Hematopoietic multipotent progenitor cell (in vitro differentiated cells): ENCODE results near the gene DBN1. TPM values are rescaled to one million over a fixed set of nuclear protein-coding genes. Genes with fewer than 3 reads are reported as not detected.

ENCODE experiments used
- DNase-seq, 3 donors: peaks; one replicate each; pipeline ENCODE4 v3.0.0-alpha.2; 2011 to 2015; ENCODE audit warnings: low read depth in 2 of 3, low spot score in 2 of 3
- total RNA-seq: library from RNA; depleted of rRNA; stranded (reverse); fragments of >200 nt; gene quantifications from one replicate; pipeline ENCODE4 v1.2.3, GENCODE V29; 2012

DBN1 gene
- total RNA-seq, 1 donor, result 28.5 TPM

DNA sequence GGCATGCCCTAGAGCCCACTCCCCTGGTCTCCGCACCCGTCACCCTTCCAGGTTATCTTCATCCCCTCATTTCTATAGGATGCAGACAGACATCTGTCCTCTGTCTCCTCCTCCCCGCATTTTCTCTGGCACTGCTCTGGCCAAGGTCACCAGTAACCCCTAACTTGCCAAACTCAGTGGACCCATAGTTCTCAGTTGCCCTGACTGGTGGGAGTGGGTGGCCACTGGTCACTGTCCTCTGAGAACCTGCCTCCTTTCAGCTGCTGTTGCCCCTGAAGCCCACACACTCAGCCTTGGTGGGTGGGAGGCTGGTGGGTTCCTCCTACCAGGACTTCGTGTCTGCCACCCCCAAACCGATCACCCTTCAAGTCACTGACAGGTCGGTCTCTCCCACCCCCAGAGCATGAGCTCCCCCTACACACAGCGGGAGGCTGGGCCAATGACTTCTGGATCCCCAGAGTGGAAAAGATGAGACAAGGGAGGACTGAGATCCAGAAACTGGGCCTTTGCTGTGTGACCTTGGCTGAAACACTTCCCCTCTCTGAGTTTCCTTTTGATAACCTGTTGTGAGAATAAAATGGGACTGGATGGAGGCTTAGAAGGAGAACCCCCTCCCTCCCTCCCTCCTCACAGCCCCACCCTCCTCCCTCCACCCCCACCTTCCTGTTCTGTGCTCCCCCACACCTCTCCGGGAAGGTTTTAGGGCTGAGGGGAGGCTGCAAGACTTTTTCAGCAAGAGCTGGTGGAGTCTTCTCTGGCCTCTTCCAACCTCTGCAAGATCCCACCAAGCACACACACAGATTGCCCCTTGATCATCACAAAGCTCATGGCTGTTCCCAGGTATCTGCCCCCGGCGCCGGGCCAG lies 2.4 kb upstream of the DBN1 start:
- DNase-seq, result no peak

DNA sequence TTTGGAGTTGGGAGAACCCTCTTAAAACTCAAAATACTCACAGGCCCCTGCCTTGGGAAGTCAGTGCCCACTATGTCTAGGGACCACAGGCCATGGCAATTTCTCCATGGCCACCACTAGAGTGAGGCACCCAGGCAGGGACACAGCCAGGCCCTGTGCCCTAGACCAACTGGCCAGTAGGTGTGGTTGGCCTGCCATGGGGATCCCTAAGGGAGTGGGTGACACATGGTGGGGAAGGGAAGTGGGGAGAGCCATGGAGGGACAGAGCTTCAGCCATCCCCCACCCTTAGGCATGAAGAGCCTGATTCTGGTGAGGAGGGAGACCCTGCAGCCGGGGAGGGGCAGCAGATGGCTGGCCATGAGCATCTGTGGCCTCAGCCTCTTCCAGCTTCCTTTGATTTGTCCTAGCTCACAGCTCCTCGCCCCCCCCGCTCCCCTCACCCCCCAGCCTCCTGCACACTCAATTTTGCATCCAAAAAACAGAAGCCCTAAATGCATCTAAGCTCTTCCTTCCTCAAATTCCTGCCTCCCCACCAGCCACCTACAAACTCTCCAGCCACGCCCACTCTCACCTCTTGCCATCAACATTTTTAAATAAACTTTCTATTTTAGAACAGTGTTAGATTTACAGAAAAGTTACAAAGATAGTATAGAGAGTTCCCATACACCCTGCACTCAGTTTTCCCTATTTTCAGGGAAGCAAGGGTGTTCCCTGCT lies 1.6 kb upstream of the DBN1 start:
- no peak for DNase-seq

DNA sequence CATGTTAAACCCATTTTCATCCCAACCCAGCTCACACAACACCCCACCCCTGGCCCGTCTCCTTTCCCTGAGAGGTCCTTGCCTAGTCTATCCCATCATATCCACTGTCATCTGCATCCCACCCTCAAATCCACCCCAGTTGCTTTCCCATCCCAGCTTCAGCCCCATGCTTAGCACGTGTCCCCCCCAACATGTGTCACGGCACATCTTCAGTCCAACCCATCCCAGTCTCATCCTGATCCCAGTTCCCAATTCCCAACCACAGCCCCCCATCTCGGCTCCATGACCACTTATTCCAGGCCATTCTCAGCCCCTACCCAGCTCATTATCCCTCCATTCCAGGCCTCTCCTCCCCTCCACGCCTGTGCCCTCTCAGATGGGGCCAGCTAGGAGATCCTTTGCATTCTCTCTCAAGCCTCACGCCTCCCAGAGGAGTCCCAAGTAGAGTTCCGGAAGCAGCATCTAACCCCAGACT lies 605 bp upstream of the DBN1 start:
- no peak for DNase-seq

DNA sequence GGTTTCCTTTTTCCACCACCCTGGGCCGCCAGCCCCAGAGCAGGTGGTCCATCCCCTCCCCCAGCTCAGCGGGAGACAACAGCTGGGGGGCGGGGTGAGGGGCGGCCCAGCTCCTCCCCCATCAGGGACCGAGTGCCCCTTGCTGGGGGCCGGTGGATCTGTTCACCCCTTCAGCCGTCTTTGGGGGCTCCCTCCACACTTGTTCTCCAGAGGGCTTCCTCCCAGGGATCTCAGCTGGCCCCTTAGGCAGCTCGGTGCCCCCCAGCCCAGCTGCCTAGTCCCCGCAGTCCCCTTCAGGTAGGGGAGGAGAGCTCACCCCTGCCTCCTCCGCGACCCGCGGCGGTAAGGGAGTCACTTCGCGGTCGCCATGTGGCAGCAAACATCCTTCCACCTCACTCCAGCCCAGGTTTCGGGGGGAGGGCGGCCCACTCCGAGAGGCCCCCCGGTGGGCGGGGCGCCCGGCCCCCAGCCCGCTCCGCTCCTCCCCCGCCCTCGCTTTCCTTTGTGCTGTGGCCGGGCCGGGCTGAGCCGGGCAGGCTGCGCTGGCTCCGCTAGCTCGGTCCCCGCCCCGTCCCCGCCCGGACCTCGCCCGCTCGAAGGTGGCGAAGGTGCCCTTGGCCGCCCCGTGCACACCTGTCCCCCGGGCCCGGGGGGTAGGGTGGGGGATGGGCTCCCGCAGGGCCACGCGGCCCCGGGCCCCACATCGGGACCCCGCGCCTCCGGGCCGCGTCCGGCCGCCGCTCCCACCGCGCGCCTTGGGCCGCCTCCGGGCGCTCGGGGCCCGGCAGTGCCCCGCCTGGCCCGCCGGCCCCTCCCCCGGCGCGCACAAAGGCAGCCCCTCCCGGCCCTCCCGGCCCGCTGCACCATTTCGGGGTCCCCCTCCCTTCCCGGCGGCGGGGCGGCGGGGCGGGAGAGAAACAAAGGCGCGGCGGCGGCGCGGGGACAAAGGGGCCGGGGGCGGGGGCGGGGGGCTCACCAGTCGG lies 683 bp downstream of the DBN1 start:
- peak in 2 of 3 donors; percentile 71 to 79 for DNase-seq

DNA sequence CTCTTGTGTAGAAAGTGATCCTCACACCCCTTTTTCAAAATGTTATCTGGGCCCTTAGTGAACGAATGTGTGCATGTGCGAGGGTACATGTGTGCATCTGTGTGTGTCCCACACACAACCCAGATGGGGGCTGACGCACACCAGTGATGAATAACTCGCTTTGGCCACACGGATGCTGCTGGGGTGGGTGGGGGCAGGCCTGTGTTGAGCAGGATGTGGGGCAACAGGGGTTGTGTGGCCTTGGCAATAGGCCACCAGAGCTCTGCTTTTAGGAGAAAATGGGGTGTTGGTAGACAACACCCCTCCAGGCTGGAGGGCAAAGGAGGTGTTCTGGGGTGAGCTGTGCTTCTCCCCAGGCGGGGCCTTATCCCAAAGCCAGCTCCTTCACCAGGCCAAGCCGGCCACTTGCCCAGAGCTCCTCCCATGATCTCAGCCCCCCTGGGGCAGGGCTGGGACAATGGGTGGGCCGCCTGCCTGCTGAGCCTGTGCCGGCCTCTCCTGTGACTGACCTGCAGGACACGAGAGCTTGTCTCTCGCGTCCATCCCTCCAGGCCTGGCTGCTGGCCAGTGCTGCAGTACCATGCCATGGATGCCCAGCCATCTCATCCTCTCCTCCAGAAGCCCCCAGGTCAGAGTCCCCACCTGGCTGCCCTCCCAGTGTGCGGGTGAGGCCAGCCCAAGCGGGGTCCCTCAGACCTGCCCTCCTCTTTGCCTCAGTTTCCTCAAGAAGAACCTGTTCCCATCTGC lies 1.7 kb downstream of the DBN1 start:
- no peak for DNase-seq

DNA sequence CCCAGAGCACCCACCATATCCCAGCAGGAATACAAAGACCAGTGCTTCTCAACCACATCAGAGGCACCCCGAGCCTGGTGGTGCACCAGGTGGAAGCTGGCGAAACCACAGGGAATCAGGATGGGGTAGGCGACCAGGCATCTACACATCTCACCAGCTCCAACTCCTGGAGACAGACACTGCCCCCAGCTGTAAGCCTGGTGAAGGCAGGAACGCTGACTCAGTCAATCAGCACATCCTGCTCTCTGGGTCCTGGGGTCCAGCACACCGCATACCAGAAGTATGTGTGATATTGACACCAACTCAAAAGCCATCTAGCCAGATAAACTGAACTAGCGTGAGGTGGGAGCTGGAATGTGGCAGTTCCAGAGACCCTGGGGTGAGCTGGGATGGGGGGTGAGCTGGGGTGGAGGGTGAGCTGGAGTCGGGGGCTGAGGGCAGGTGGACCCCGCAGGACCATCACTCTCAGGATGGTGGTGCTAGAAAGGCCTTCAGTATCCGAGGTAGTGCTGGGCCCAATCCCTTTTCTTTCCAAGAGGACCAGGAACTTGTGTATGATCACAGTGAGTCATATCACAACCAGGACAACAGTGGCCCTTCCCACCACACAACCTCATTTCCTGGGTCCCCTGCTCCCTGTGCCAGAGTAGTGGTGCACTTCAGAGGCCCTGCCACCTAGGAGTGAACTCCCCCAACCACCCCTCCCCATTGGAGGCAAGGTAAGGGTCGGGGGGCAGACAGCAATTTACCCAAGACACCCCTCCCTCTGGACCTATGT lies 2.5 kb downstream of the DBN1 start:
- no peak for DNase-seq

DNA sequence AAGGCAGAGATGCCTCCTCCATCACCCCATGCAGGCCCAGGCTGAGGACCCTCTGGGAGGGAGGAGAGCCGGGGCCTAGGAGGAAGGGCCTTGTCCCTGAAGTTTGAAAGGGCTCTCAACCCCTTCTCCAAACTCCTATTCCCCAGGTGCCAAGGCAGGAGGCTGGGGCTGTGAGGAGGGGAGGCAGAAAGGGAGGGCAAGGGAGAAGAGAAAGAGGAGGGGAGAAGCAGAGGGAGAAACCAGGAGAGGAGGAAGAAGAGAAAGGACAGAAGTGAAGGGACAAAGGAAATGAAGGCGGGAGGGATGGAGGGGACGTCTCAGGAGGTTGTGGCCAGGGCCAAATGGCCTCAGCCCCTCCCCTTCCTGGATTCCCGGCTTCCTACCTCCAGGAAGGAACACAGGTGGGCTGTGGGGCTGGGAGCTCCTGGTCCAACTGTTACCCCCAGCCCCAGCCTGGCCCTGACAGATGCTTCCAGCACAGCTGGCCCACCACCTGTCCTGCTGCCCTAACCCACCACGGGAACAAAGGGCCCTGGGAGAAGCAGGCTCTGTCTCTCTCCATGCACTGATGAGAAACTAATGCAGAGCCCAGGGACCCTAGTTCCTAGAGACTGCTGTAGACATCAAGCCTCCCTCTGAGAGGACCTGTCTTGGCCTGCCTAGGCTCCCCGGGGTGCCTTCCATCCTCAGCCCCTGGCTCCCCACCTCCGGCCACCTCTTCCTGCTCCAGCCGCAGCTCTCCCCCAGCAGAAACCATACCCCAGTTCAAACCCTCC lies 3.5 kb downstream of the DBN1 start:
- DNase-seq, result no peak

DNA sequence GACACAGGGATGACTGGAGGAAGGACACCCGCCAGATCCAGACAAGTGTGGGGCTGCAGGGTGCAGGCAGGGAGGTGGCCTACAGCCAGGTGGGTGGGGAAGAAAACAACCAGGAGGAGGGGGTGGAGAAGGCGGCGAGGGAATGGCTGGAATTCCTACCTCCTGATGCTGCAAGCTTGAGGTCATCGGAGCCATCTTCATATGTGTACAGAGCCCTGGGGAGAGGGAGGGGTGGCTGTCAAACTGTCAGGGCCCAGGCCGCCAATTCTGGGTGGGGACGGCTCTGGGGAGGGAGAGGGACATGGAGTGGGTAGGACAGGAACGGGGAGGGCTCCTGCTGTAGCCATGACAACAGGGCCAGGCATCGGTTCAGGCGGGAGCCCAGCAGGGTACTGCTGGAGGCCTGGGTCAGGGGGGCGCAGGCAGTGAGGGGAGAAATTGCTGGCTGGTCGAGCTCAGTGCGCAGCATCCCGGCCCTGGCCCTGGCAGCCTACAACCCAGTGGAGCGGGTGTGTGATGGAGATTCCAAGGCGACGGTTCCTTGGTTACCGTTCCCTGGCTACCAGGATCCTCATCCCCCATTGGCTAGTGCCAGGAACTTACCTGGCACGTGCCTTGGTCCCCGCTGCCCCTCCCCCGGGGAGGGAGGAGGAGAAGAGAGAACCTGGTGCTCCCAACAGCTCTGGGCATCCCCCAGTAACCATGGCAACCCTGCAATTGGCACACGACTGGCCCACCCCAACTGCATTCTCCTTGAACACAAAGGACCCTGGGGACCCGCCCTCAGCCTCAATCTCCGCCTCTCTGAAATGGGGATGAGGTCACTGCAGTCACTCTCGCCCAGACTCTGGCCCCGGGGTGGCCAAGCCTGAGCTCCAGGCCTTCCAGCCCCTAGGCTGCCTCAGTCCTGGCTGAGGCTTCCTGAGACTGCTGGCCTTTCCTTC lies 4.5 kb downstream of the DBN1 start:
- DNase-seq, result no peak

DNA sequence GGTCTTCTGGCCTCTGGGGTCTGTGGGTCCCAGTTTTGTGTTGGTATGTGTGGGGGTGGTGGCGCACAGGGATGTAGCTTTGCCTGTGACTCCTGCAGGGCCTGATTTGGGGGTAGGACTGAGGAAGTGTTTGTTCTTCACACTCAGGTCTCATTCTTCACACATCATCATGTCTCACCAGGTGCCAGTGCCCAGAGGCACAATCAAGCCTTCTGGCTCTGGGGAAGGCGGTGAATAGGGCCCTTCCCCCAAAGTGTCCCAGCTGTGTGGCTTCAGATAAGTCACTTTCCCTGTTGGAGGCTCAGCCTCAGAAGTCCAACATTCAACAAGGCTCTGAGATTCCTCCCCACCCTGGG lies 5.1 kb downstream of the DBN1 start:
- no peak for DNase-seq

DNA sequence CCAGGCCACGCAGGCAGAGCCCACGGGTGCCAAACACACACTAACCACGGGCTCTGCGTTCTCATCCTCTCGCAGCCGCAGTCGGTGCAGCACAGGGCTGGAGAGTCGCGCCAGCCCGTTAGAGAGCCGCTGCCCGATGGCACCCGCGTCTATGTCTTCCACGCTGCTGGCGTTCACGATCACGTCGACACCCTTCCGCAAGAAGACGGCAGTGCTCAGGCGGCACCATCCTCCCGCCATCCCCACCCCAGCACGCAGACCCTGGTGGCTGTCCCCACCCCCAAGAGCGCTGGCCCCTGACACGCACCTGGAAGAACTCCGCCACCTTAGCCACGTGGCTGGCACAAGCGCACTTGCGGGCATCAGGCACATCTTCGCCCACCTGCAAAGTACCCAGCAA lies 6.0 kb downstream of the DBN1 start:
- DNase-seq, result no peak

DNA sequence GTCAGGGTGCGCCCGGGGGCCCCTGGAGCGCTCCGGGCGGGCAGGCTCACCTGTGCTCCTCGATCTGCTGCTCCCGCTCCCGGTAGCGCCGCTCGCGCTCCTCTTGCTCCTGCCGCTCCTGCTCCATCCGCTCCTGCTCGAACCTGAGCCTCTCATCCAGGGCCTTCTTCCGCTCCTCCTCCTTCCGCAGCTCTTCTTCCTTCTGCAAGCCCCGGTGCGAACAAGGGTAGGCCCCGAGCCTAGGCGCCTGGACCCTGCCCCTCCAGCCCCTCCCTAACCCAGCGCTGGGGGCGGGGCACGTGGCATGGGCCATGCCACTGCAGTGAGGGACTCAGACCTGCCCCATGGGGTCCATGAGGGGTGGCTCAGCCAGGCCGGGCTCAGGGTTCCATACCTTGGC lies 6.6 kb downstream of the DBN1 start:
- no peak for DNase-seq

DNA sequence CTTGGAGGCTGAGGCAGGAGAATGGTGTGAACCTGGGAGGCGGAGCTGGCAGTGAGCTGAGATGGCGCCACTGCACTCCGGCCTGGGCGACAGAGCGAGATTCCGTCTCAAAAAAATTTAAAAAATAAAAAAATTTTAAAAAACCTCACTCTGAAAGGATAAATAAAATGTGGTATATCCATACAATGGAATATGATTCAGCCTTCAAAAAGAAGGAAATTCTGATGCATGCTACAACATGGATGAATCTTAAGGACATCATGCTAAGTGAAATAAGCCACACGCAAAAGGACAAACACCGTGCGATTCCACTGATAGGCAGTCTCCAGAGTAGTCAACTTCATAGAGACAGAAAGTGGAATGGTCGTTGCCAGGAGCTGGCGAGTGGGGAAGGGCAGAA lies 8.4 kb downstream of the DBN1 start:
- no peak for DNase-seq

DNA sequence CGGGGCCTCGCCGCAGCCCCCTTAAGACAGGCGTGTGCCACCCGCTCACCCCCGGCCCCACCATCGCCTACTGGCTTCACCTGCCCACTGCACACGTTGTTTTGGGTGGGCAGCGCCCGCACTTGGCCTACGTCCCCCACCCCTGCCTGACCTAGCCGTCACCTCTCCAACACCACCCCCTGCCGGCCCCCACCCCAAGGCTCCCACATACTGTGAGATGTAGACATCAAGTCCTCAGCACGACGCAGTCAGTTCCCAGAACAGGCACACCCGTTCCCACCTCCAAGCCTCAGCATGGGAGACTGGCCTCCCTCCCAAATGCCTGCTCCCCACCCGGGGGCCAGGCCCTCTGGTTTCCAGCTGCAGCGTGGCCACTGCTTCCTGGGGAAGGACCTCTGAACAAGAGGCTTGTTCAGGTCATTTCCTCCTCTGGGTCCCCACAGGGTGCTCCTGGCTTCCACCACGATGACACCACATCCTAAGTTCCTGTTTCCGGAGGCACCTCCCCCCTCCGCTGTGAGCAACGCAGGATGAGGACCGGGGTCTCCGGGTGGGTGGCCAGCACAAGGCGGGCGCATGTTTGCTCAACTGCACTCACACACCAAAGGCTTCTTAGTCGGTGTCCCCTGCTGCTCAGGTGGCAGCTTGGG lies 11.3 kb downstream of the DBN1 start:
- DNase-seq, result no peak

DNA sequence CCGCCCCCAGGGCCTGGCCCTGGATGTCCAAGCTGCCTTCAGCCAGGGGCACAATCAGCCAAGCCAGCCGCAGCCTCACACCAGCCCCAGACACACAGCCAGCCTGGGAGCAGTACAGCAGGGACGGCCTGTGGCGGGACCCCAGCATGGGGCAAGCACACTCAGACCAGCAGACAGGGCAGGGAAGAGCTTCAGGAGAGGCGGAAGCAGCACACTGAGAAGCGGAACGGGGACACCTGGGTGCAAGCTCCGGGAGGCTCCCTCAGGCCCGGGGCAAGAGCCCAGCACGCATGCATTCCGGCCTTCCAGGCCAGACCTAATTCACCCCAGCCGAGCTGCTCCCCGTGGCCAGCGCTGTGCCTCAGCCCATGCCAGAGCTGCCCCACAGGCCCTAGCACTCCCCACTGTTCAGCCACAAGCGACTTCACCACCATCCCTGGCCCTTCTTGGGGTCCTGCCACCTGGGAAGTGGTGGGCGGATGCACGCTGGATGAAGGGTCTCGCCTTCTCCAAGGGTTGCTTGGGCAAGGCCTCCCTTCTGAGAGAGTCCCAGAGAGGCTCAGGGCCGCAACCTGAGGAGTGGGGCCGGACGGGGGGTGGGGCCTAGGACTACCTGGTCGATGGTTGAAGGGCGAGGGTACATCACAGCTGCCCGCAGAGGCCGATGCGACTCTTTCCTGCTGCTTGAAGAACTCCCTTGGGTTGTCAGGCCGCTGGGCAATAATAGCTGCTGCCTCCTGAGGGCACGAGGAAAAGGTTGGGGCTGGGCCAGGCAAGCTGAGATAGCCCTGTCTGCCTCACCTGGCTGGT lies 13.4 kb downstream of the DBN1 start:
- no peak for DNase-seq

DNA sequence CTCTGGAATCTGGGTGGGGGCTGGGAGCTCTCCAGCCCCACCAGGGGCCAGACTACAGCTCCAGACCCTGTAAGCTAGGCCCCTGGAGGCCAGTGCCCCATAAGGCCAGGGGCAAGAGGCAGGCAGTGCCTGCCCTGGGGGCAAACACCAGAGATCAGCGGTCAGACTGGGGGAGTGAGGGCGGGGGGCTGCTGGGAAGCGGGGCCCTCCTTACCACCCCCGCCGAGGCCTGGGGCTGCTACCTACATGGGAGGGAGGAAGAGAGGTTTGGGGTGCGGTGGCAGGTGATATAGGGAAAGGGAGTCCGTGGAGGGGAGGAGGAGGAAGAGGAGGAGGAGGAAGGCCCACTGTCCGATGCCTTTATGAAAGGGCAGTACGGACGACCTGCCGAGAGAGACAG lies 14.1 kb downstream of the DBN1 start:
- DNase-seq, result no peak

DNA sequence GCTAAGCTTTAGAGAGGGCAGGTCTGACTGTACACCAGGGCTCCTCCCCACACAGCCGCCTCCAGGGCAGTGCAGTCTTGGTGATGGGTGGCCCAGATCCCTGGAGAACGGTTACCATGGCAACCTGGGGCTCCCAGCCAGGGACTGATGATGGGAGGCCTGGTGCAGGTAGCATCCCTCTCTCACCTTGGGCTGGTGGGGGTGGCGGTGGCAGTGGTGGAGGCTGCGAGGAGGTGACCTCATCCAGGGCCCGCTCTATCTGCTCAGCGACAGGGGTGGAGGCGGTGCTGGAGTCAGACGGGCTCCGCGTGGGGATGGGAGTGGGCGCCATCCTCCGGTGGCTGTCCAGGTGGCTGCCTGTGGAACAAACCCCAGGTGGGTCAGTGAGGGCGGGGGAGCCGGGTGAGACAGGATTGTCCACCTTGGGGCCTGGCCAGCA lies 14.5 kb downstream of the DBN1 start:
- no peak for DNase-seq
